K562 (cell line): ENCODE results near the gene SPTBN4. TPM values are rescaled to one million over a fixed set of nuclear protein-coding genes. Genes with fewer than 3 reads are reported as not detected.

Source experiments
- ATAC-seq: fragments of 200-7000 bp; cut with Tn5 transposase; 3 replicates; pipeline ENCODE4 v1.9.1; 2020; ENCODE audit warnings: moderate library complexity
- BruUV-seq: library from RNA; stranded (reverse); fragments of 400-500 nt; replicated peaks from 2 replicates; lab custom pipeline; 2021; lab: Mats Ljungman, UMichigan
- CTCF ChIA-PET: fragments of 300-600 bp; formaldehyde crosslinking; extraction: SDS; loops from one replicate; lab custom pipeline; 2021; ENCODE audit warnings: low intra/inter-chr PET ratio; lab: Yijun Ruan, JAX
- POLR2A ChIA-PET: fragments of 300-600, 350-650 bp; sonication (Branson Sonifier 250); formaldehyde crosslinking; extraction: SDS; loops from one replicate; lab custom pipeline; 2021; ENCODE audit warnings: antibody characterized with exemption, inconsistent platforms; lab: Yijun Ruan, JAX
- DNase-seq, 4 experiments: peaks; one replicate each; pipeline versions ENCODE4 v3.0.0 to v3.0.0-alpha.2; 2011 to 2018; ENCODE audit warnings: low spot score in 3 of 4, mixed read lengths in 3 of 4; ENCODE audit errors: extremely low read depth in 1 of 4
- FAIRE-seq: peaks from 2 replicates; lab custom pipeline; 2011; peaks lifted over from hg19 to GRCh38; lab: Jason Lieb, UNC
- H2AFZ ChIP-seq: 2 replicates; pipeline ENCODE4 v1.6.0; 2011; ENCODE audit warnings: low read depth, low read length, control low read depth, inconsistent platforms
- H3K27ac ChIP-seq: fragments of 200-600 bp; 3 replicates; pipeline ENCODE4 v1.8.0; 2011; ENCODE audit warnings: low read depth, mild to moderate bottlenecking, control low read depth, inconsistent platforms, low read length, moderate library complexity, mixed read lengths; ENCODE audit errors: extremely low read depth
- H3K27me3 ChIP-seq, 2 experiments: fragments of 300-600 bp in 1 of 2; 2 replicates in 1 of 2; 3 replicates in 1 of 2; pipeline versions ENCODE4 v1.6.0 to v1.8.0; 2011; ENCODE audit warnings: inconsistent platforms in 2 of 2, low read length in 2 of 2, mild to moderate bottlenecking in 1 of 2, mixed read lengths in 1 of 2, moderate library complexity in 1 of 2; ENCODE audit not compliant: control insufficient read depth in 2 of 2, insufficient read depth in 2 of 2
- H3K36me3 ChIP-seq: fragments of 300-600 bp; 3 replicates; pipeline ENCODE4 v1.8.0; 2011; ENCODE audit warnings: mild to moderate bottlenecking, low read length, inconsistent platforms; ENCODE audit not compliant: control insufficient read depth, insufficient read depth
- H3K4me1 ChIP-seq, 2 experiments: fragments of 200-600 bp in 1 of 2; replicated peaks in 1 of 2; 2 replicates in 1 of 2; 3 replicates in 1 of 2; pipeline versions ENCODE4 v1.5.1 to v1.8.0; 2011; ENCODE audit warnings: inconsistent platforms in 2 of 2, low read length in 2 of 2, mild to moderate bottlenecking in 1 of 2, mixed read lengths in 1 of 2, moderate library complexity in 1 of 2; ENCODE audit not compliant: control insufficient read depth in 2 of 2, insufficient read depth in 2 of 2
- H3K4me2 ChIP-seq: 2 replicates; pipeline ENCODE4 v1.6.1; 2011; ENCODE audit warnings: low read length, control low read depth, inconsistent platforms, mixed read lengths; ENCODE audit not compliant: insufficient read depth
- H3K4me3 ChIP-seq: fragments of 200-600 bp; sonication (generic), shearing (Covaris generic); 2 replicates; pipeline ENCODE4 v1.5.1; 2016; ENCODE audit warnings: control low read depth, inconsistent platforms
- H3K79me2 ChIP-seq: fragments of 200-600 bp; 3 replicates; pipeline ENCODE4 v1.8.0; 2011; ENCODE audit warnings: low read length, inconsistent platforms; ENCODE audit not compliant: control insufficient read depth, insufficient read depth
- H3K9ac ChIP-seq, 2 experiments: 2 replicates each; pipeline versions ENCODE4 v1.6.0 to v1.6.1; 2011; ENCODE audit warnings: low read depth in 2 of 2, low read length in 2 of 2, control low read depth in 1 of 2, inconsistent platforms in 1 of 2, mild to moderate bottlenecking in 1 of 2, mixed read lengths in 1 of 2; ENCODE audit not compliant: insufficient read depth in 1 of 2
- H3K9me1 ChIP-seq: one replicate; pipeline ENCODE4 v1.6.0; 2011; ENCODE audit warnings: inconsistent platforms, mild to moderate bottlenecking, low read length, moderate library complexity; ENCODE audit not compliant: control insufficient read depth, insufficient read depth
- H3K9me3 ChIP-seq: replicated peaks from 2 replicates; pipeline ENCODE4 v1.5.1; 2011; ENCODE audit warnings: low read depth, low read length, inconsistent platforms; ENCODE audit not compliant: control insufficient read depth, insufficient read depth
- H4K20me1 ChIP-seq: replicated peaks from 2 replicates; pipeline ENCODE4 v1.6.1; 2011; ENCODE audit warnings: low read length, inconsistent platforms, mixed read lengths; ENCODE audit not compliant: control insufficient read depth, insufficient read depth
- ARID2 ChIP-seq: fragments of 450-650 bp; IDR thresholded peaks from 2 replicates; pipeline ENCODE4 v1.6.1; 2017; ENCODE audit warnings: antibody characterized with exemption, mild to moderate bottlenecking
- CBFA2T3 ChIP-seq: fragments of 450-650 bp; IDR thresholded peaks from 2 replicates; pipeline ENCODE4 v1.6.1; 2017
- CREB3L1 ChIP-seq: fragments of 450-650 bp; IDR thresholded peaks from 2 replicates; pipeline ENCODE4 v1.6.1; 2014; ENCODE audit warnings: low read depth, mild to moderate bottlenecking, moderate library complexity, borderline replicate concordance
- FOXM1 ChIP-seq, 2 experiments: fragments of 450-650 bp in 1 of 2; sonication (generic) in 1 of 2; formaldehyde crosslinking in 1 of 2; IDR thresholded peaks; 2 replicates each; pipeline versions ENCODE4 v1.6.1 to v1.9.0; 2017 to 2022; ENCODE audit warnings: low read depth in 2 of 2, mild to moderate bottlenecking in 2 of 2, missing genetic modification reagents in 1 of 2, moderate library complexity in 1 of 2
- HDAC6 ChIP-seq: IDR thresholded peaks from 2 replicates; pipeline ENCODE4 v1.6.1; 2012; ENCODE audit warnings: low read depth, mild to moderate bottlenecking, control low read depth, inconsistent platforms, low read length, moderate library complexity
- MNT ChIP-seq, 2 experiments: fragments of 450-650 bp; conservative IDR thresholded peaks; 2 replicates each; pipeline ENCODE4 v1.6.1; 2017; ENCODE audit warnings: mild to moderate bottlenecking in 2 of 2, moderate library complexity in 2 of 2
- MXD1 ChIP-seq: fragments of 250-450 bp; sonication (Bioruptor Pico); IDR thresholded peaks from 2 replicates; pipeline ENCODE4 v1.8.0; 2021; ENCODE audit warnings: borderline replicate concordance, mild to moderate bottlenecking, moderate library complexity; ENCODE audit not compliant: poor library complexity, severe bottlenecking
- ZEB2 ChIP-seq: fragments of 450-650 bp; IDR thresholded peaks from 2 replicates; pipeline ENCODE4 v1.6.1; 2016
- ZNF717 ChIP-seq: fragments of 250-450 bp; sonication (Bioruptor Pico); IDR thresholded peaks from 2 replicates; pipeline ENCODE4 v1.5.0; 2021
- ZNF740 ChIP-seq, 3 experiments: fragments of 200-800 bp in 1 of 3; sonication (Bioruptor generic) in 1 of 3; sonication (generic) in 1 of 3; formaldehyde crosslinking in 1 of 3; IDR thresholded peaks; 2 replicates each; pipeline versions ENCODE4 v1.6.1 to v1.8.0; 2016 to 2022; ENCODE audit warnings: mild to moderate bottlenecking in 2 of 3, missing compliant biosample characterization in 2 of 3, missing genetic modification characterization in 2 of 3, missing genetic modification reagents in 1 of 3
- WGBS: fragments of 100-300 bp; shearing (Covaris generic); methylation state at CpG from one replicate; pipeline ENCODE4 v1.1.6; 2016; ENCODE audit warnings: low coverage, mixed read lengths; ENCODE audit not compliant: insufficient coverage; ENCODE audit errors: missing lambda C conversion rate; 5-methylcytosine and 5-hydroxymethylcytosine counted together
- in situ Hi-C: fragments of 300-500 bp; cut with MboI; formaldehyde crosslinking; loops from 4 replicates; pipeline ENCODE4 v1.15.0; 2018; ENCODE audit warnings: inconsistent platforms, mixed read lengths
- intact Hi-C: fragments of 100-400 bp; cut with micrococcal nuclease; formaldehyde crosslinking; loops from 2 replicates; pipeline ENCODE4 v1.14.2; 2022
- polyA plus RNA-seq, 8 experiments: library from polyadenylated mRNA; depleted of rRNA in 4 of 8; stranded (reverse) in 5 of 8; unstranded in 3 of 8; fragments of >200 nt; fragmentation: Nextera tagmentation in 2 of 8; fragmentation: Illumina TruSeq in 1 of 8; extraction: Ambion mirVana in 2 of 8; extraction: Trizol in 1 of 8; gene quantifications; 2 replicates each; pipeline versions ENCODE4 v1.2.1 to v1.2.3, GENCODE V29; 2011 to 2014; ENCODE audit warnings: inconsistent platforms in 1 of 8, missing spikeins in 1 of 8
- total RNA-seq, 7 experiments: library from RNA; depleted of rRNA in 6 of 7; stranded (reverse); fragments of >200 nt in 6 of 7; fragmentation: Illumina TruSeq in 2 of 7; extraction: Trizol in 2 of 7; gene quantifications; 2 replicates each; pipeline versions ENCODE4 v1.2.1 to v1.2.3, GENCODE V29; 2011 to 2021; ENCODE audit warnings: low replicate concordance in 1 of 7
- TF ChIP-seq, protein P1 (sequence below): sonication (generic); formaldehyde crosslinking; IDR thresholded peaks from 2 replicates; pipeline ENCODE4 v1.8.1; 2023; ENCODE audit warnings: mild to moderate bottlenecking, missing genetic modification reagents

Gene SPTBN4
- total and polyA plus RNA-seq, 9 of the 15 experiments (the other 6 are each of a cell fraction or from before 2014, with no cell fraction given): 0.01 to 1.5 (median 0.86) TPM

GRCh38 chr19:40600570-40601133 lies 133.9 kb downstream of the SPTBN4 start:
- intact Hi-C loops (loop anchor here (5.0 kb wide), 1 partner anchor 293 kb away; no protein-coding TSS in a partner anchor), in situ Hi-C loops (no loop called here)
- peak overlapping the region in 1 of 2 experiments; percentile 66; a peak in 1 of 4 replicates for H3K9ac ChIP-seq
- BruUV-seq: no TSS peak
- H3K9me1 ChIP-seq: peaks cover 4% of the 10 kb centered on the region
- no peaks in the 10 kb centered on the region for H3K27me3 ChIP-seq
- H3K4me1 ChIP-seq: peaks cover 52 to 92% of the 10 kb centered on the region in 2 experiments
- H3K79me2 ChIP-seq: peaks cover 28% of the 10 kb centered on the region
- FAIRE-seq (no peak), ATAC-seq (no peak), DNase-seq (no peak)
- peaks cover 6% of the 10 kb centered on the region; the same call in 1 of the 2 replicates for H4K20me1 ChIP-seq
- peak overlapping the region; percentile 43 for H3K4me2 ChIP-seq
- H2AFZ ChIP-seq: no peak overlapping the region
- ChIA-PET CTCF (interaction anchor here (1.2 kb wide), 1 partner anchor 71 kb away, joined by 5 read pairs; no protein-coding TSS in a partner anchor), POLR2A (interaction anchor here (0.6 to 1.4 kb wide), 6 partner anchors 12 to 227 kb away, joined by 3 to 6 read pairs (median 3); no protein-coding TSS in a partner anchor)
- no peaks in the 10 kb centered on the region for H3K9me3 ChIP-seq
- H3K27ac ChIP-seq: no peak overlapping the region
- H3K4me3 ChIP-seq: no peak overlapping the region; the same call in 1 of the 2 replicates
- H3K36me3 ChIP-seq: peaks cover 7% of the 10 kb centered on the region; the same call in 1 of the 3 replicates
- 43% methylated on average over 13 of the region's 13 CpGs for WGBS
- TF ChIP-seq ZNF740 (CRISPR knock-in tag; IDR thresholded peaks at IDR 0.05) (peak; percentile 79), ZNF740 (tag; IDR thresholded peaks at IDR 0.05) (no peak), CREB3L1 (no peak), FOXM1 (IDR thresholded peaks at IDR 0.05; ENCODE audit: low read depth) (no peak), FOXM1 (CRISPR knock-in tag; IDR thresholded peaks at IDR 0.05; ENCODE audit: low read depth) (no peak), ARID2 (no peak), MXD1 (CRISPR knock-in tag) (no peak), ZEB2 (peak; percentile 32; the same call in 1 of the 2 replicates), HDAC6 (no peak), MNT (conservative IDR thresholded peaks at IDR 0.05) (0 out of 4 replicates have a peak, but pooled peaks of 1 of the 2 experiments have one; percentile 2), ZNF717 (no peak), CBFA2T3 (peak; percentile 62)
- TF ChIP-seq, protein P1, sequence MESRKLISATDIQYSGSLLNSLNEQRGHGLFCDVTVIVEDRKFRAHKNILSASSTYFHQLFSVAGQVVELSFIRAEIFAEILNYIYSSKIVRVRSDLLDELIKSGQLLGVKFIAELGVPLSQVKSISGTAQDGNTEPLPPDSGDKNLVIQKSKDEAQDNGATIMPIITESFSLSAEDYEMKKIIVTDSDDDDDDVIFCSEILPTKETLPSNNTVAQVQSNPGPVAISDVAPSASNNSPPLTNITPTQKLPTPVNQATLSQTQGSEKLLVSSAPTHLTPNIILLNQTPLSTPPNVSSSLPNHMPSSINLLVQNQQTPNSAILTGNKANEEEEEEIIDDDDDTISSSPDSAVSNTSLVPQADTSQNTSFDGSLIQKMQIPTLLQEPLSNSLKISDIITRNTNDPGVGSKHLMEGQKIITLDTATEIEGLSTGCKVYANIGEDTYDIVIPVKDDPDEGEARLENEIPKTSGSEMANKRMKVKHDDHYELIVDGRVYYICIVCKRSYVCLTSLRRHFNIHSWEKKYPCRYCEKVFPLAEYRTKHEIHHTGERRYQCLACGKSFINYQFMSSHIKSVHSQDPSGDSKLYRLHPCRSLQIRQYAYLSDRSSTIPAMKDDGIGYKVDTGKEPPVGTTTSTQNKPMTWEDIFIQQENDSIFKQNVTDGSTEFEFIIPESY (CRISPR knock-in tag): peak; percentile 77
